WERI-Rb-1 (cell line): ENCODE data around the gene IQGAP2.

Source experiments
- DNase-seq: peaks from one replicate; pipeline ENCODE4 v3.0.0-alpha.2; 2020
- H3K27ac ChIP-seq: fragments of 250-450 bp; sonication (Bioruptor Pico); 2 replicates; pipeline ENCODE4 v1.5.1; 2020; ENCODE audit warnings: mild to moderate bottlenecking, moderate library complexity
- H3K27me3 ChIP-seq: fragments of 250-450 bp; sonication (Bioruptor Pico); 2 replicates; pipeline ENCODE4 v1.5.1; 2021; ENCODE audit warnings: mild to moderate bottlenecking, low read depth, moderate library complexity; ENCODE audit not compliant: insufficient read depth, severe bottlenecking
- H3K36me3 ChIP-seq: fragments of 250-450 bp; sonication (Bioruptor Pico); 2 replicates; pipeline ENCODE4 v1.5.1; 2020; ENCODE audit warnings: mild to moderate bottlenecking, moderate library complexity
- H3K4me3 ChIP-seq: 2 replicates; pipeline ENCODE4 v1.5.1; 2011; ENCODE audit warnings: low read depth, mild to moderate bottlenecking, control low read depth, low read length
- H3K9me3 ChIP-seq: fragments of 250-450 bp; sonication (Bioruptor Pico); 2 replicates; pipeline ENCODE4 v1.5.1; 2021; ENCODE audit warnings: mild to moderate bottlenecking, moderate library complexity; ENCODE audit not compliant: severe bottlenecking
- CTCF ChIP-seq: IDR thresholded peaks from 2 replicates; pipeline ENCODE4 v1.5.1; 2011; ENCODE audit warnings: low read depth, mild to moderate bottlenecking, control low read depth, inconsistent platforms, low read length

IQGAP2 gene

GRCh38 chr5:76470976-76471375 is 67.9 kb downstream of the IQGAP2 start:
- no peaks in the 10 kb centered on the region for H3K9me3 ChIP-seq
- no peaks in the 10 kb centered on the region for H3K36me3 ChIP-seq
- no peaks in the 10 kb centered on the region for H3K27me3 ChIP-seq
- no peak for DNase-seq
- H3K4me3 ChIP-seq: no peak overlapping the region
- TF ChIP-seq CTCF: no peak
- no peak overlapping the region for H3K27ac ChIP-seq

- no peak for DNase-seq
- H3K4me3 ChIP-seq: no peak overlapping the region
- H3K9me3 ChIP-seq: no peaks in the 10 kb centered on the region
- no peaks in the 10 kb centered on the region for H3K36me3 ChIP-seq
- H3K27ac ChIP-seq: no peak overlapping the region
- H3K27me3 ChIP-seq: no peaks in the 10 kb centered on the region
- no peak for TF ChIP-seq CTCF
Measured at GRCh38 chr5:76471406-76471805, 68.3 kb downstream of the IQGAP2 start.

- Histone ChIP-seq H3K27ac (no peak overlapping the region), H3K4me3 (no peak overlapping the region), H3K27me3 (no peaks in the 10 kb centered on the region), H3K36me3 (no peaks in the 10 kb centered on the region), H3K9me3 (no peaks in the 10 kb centered on the region)
- TF ChIP-seq CTCF: no peak
- no peak for DNase-seq
Measured at GRCh38 chr5:76471987-76472334, 68.9 kb downstream of the IQGAP2 start.

- Histone ChIP-seq H3K4me3 (no peak overlapping the region), H3K36me3 (no peaks in the 10 kb centered on the region), H3K27ac (no peak overlapping the region), H3K27me3 (no peaks in the 10 kb centered on the region), H3K9me3 (no peaks in the 10 kb centered on the region)
- no peak for DNase-seq
- no peak for TF ChIP-seq CTCF
Measured at GRCh38 chr5:76472335-76473008, 69.4 kb downstream of the IQGAP2 start.

- H3K9me3 ChIP-seq: no peaks in the 10 kb centered on the region
- H3K27me3 ChIP-seq: no peaks in the 10 kb centered on the region
- no peak overlapping the region for H3K4me3 ChIP-seq
- no peaks in the 10 kb centered on the region for H3K36me3 ChIP-seq
- no peak for DNase-seq
- H3K27ac ChIP-seq: no peak overlapping the region
- no peak for TF ChIP-seq CTCF
Measured at GRCh38 chr5:76473009-76473336, 69.9 kb downstream of the IQGAP2 start.

- no peak overlapping the region for H3K4me3 ChIP-seq
- no peak overlapping the region for H3K27ac ChIP-seq
- no peak for TF ChIP-seq CTCF
- H3K9me3 ChIP-seq: no peaks in the 10 kb centered on the region
- no peaks in the 10 kb centered on the region for H3K27me3 ChIP-seq
- no peaks in the 10 kb centered on the region for H3K36me3 ChIP-seq
- no peak for DNase-seq
Measured at GRCh38 chr5:76473661-76474060, 70.6 kb downstream of the IQGAP2 start.
